ENCODE results near the gene WDR1. TPM values are rescaled to one million over a fixed set of nuclear protein-coding genes. Genes with fewer than 3 reads are reported as not detected.

WDR1 gene
- total RNA-seq, 5 donors from 2014 or later (not counting 1 experiment from before 2014, with no cell fraction given), result 268 to 308 (median 304) TPM

GRCh38 chr4:10096201-10096977, 20.2 kb downstream of the WDR1 start:
- Histone ChIP-seq H3K9me3 (no peaks in the 10 kb centered on the region), H3K4me3 (ENCODE audit: control insufficient read depth in 1 of 2, extremely low read depth in 1 of 2, low read length in 1 of 2) (no peak overlapping the region), H3K36me3 (ENCODE audit: control insufficient read depth in 2 of 2, extremely low read depth in 1 of 2, insufficient read depth in 1 of 2, low read length in 1 of 2) (peaks cover 24 to 89% of the 10 kb centered on the region in 2 donors), H3K4me1 (ENCODE audit: control insufficient read depth in 1 of 2, extremely low read depth in 1 of 2, insufficient read depth in 2 of 2, low read length in 2 of 2) (peaks cover 49 to 100% of the 10 kb centered on the region in 2 experiments), H3K27ac (ENCODE audit: low read length) (peak overlapping the region; percentile 71), H3K27me3 (replicated peaks in 1 of 2; ENCODE audit: control insufficient read depth in 2 of 2, extremely low read depth in 1 of 2, insufficient read depth in 2 of 2, low read length in 1 of 2) (no peaks in the 10 kb centered on the region)
- H3K9me3 Mint-ChIP-seq, result no peaks in the 10 kb centered on the region
- 28% methylated on average over 16 of the region's 17 CpGs for WGBS (ENCODE audit: insufficient coverage)
- peak; percentile 40 to 83 (median 72) for DNase-seq
- H3K27ac Mint-ChIP-seq, result peak overlapping the region; percentile 94 to 95
- peak; percentile 78 to 90 (median 86) for ATAC-seq (replicated peaks in 1 of 4)
- ChIA-PET CTCF (interaction anchor here (1.0 to 1.1 kb wide), 2 partner anchors 21 kb away, joined by 3 to 6 read pairs; no protein-coding TSS in a partner anchor), POLR2A (interaction anchor here (0.6 to 1.9 kb wide), 6 partner anchors 10 to 23 kb away, joined by 3 to 23 read pairs (median 3); partner anchors contain the start of gene WDR1 (in 2 of the 2))
- no peaks in the 10 kb centered on the region for H3K27me3 Mint-ChIP-seq
- peaks cover 48% of the 10 kb centered on the region for H3K36me3 Mint-ChIP-seq
- H3K4me1 Mint-ChIP-seq, result peaks cover 93 to 98% (median 95%) of the 10 kb centered on the region in 3 donors
- H3K4me3 Mint-ChIP-seq, result peak overlapping the region; percentile 17 to 68 (median 28)

- 30% methylated on average over 11 of the region's 13 CpGs for WGBS (ENCODE audit: insufficient coverage)
- ATAC-seq (replicated peaks in 1 of 4) (peak in 3 of 4 experiments; percentile 10 to 23 (median 14)), DNase-seq (peak in 1 of 35 experiments; percentile 40)
- peaks cover 46 to 99% of the 10 kb centered on the region in 2 experiments for H3K4me1 ChIP-seq (ENCODE audit: control insufficient read depth in 1 of 2, extremely low read depth in 1 of 2, insufficient read depth in 2 of 2, low read length in 2 of 2)
- CTCF ChIA-PET, result interaction anchor here (1.0 to 1.1 kb wide), 2 partner anchors 22 kb away, joined by 3 to 6 read pairs; no protein-coding TSS in a partner anchor
- POLR2A ChIA-PET, result interaction anchor here (0.9 to 1.9 kb wide), 4 partner anchors 11 to 24 kb away, joined by 3 to 23 read pairs (median 4); partner anchors contain the start of gene WDR1 (in 1 of the 2)
- no peaks in the 10 kb centered on the region for H3K27me3 ChIP-seq (replicated peaks in 1 of 2; ENCODE audit: control insufficient read depth in 2 of 2, extremely low read depth in 1 of 2, insufficient read depth in 2 of 2, low read length in 1 of 2)
- H3K9me3 ChIP-seq, result no peaks in the 10 kb centered on the region
- Mint-ChIP-seq H3K4me1 (peaks cover 91 to 95% (median 94%) of the 10 kb centered on the region in 3 donors), H3K9me3 (no peaks in the 10 kb centered on the region), H3K27me3 (no peaks in the 10 kb centered on the region), H3K36me3 (peaks cover 48% of the 10 kb centered on the region), H3K4me3 (peak overlapping the region in 2 of 3 donors; percentile 21 to 68), H3K27ac (peak overlapping the region; percentile 94 to 95)
- H3K4me3 ChIP-seq (ENCODE audit: control insufficient read depth in 1 of 2, extremely low read depth in 1 of 2, low read length in 1 of 2), result peak overlapping the region in 1 of 2 donors; percentile 11
- peaks cover 24 to 97% of the 10 kb centered on the region in 2 donors for H3K36me3 ChIP-seq (ENCODE audit: control insufficient read depth in 2 of 2, extremely low read depth in 1 of 2, insufficient read depth in 1 of 2, low read length in 1 of 2)
- peak overlapping the region; percentile 71 for H3K27ac ChIP-seq (ENCODE audit: low read length)
Observed at GRCh38 chr4:10095296-10095991, 21.2 kb downstream of the WDR1 start.

- DNase-seq, result peak in 7 of 35 experiments; percentile 25 to 38 (median 34)
- H3K27ac Mint-ChIP-seq, result peak overlapping the region; percentile 94 to 95
- CTCF ChIA-PET, result interaction anchor here in 1 of 2 donors (1.5 kb wide), 1 partner anchor 63 kb away, joined by 3 read pairs; no protein-coding TSS in a partner anchor
Observed at GRCh38 chr4:10094841-10095240, 21.8 kb downstream of the WDR1 start.

GRCh38 chr4:10093801-10094552, 22.6 kb downstream of the WDR1 start:
- H3K4me1 ChIP-seq (ENCODE audit: control insufficient read depth in 1 of 2, extremely low read depth in 1 of 2, insufficient read depth in 2 of 2, low read length in 2 of 2), result peaks cover 40 to 96% of the 10 kb centered on the region in 2 experiments
- Mint-ChIP-seq H3K4me3 (peak overlapping the region; percentile 26 to 68 (median 43)), H3K9me3 (no peaks in the 10 kb centered on the region), H3K4me1 (peaks cover 78 to 89% (median 84%) of the 10 kb centered on the region in 3 donors), H3K27ac (peak overlapping the region; percentile 94 to 95), H3K36me3 (peaks cover 44% of the 10 kb centered on the region), H3K27me3 (no peaks in the 10 kb centered on the region)
- ChIA-PET POLR2A (interaction anchor here (0.5 to 1.6 kb wide), 4 partner anchors 11 to 310 kb away, joined by 3 to 9 read pairs (median 4); no protein-coding TSS in a partner anchor), CTCF (interaction anchor here (1.1 to 1.5 kb wide), 2 partner anchors 11 to 64 kb away, joined by 3 read pairs; no protein-coding TSS in a partner anchor)
- DNase-seq, result peak in 1 of 35 experiments; percentile 52
- no peak overlapping the region for H3K4me3 ChIP-seq (ENCODE audit: control insufficient read depth in 1 of 2, extremely low read depth in 1 of 2, low read length in 1 of 2)
- H3K27ac ChIP-seq (ENCODE audit: low read length), result peak overlapping the region; percentile 71
- 55% methylated on average over 8 of the region's 12 CpGs for WGBS (ENCODE audit: insufficient coverage)
- H3K9me3 ChIP-seq, result no peaks in the 10 kb centered on the region
- no peaks in the 10 kb centered on the region for H3K27me3 ChIP-seq (replicated peaks in 1 of 2; ENCODE audit: control insufficient read depth in 2 of 2, extremely low read depth in 1 of 2, insufficient read depth in 2 of 2, low read length in 1 of 2)
- ATAC-seq (replicated peaks in 1 of 4), result peak in 2 of 4 experiments; percentile 2 to 12
- H3K36me3 ChIP-seq (ENCODE audit: control insufficient read depth in 2 of 2, extremely low read depth in 1 of 2, insufficient read depth in 1 of 2, low read length in 1 of 2), result peaks cover 22 to 98% of the 10 kb centered on the region in 2 donors

More at GRCh38 chr4:10094841-10095240, 21.8 kb downstream of the WDR1 start:
- Mint-ChIP-seq H3K36me3 (peaks cover 50% of the 10 kb centered on the region), H3K4me3 (peak overlapping the region in 1 of 3 donors; percentile 68), H3K4me1 (peaks cover 85 to 94% (median 92%) of the 10 kb centered on the region in 3 donors), H3K9me3 (no peaks in the 10 kb centered on the region), H3K27me3 (no peaks in the 10 kb centered on the region)
- H3K4me3 ChIP-seq (ENCODE audit: control insufficient read depth in 1 of 2, extremely low read depth in 1 of 2, low read length in 1 of 2), result no peak overlapping the region
- peak overlapping the region; percentile 71 for H3K27ac ChIP-seq (ENCODE audit: low read length)
- no peak for ATAC-seq (replicated peaks in 1 of 4)
- no peaks in the 10 kb centered on the region for H3K9me3 ChIP-seq
- peaks cover 22 to 99% of the 10 kb centered on the region in 2 donors for H3K36me3 ChIP-seq (ENCODE audit: control insufficient read depth in 2 of 2, extremely low read depth in 1 of 2, insufficient read depth in 1 of 2, low read length in 1 of 2)
- peaks cover 40 to 99% of the 10 kb centered on the region in 2 experiments for H3K4me1 ChIP-seq (ENCODE audit: control insufficient read depth in 1 of 2, extremely low read depth in 1 of 2, insufficient read depth in 2 of 2, low read length in 2 of 2)
- 34% methylated on average over 10 of the region's 13 CpGs for WGBS (ENCODE audit: insufficient coverage)
- no peaks in the 10 kb centered on the region for H3K27me3 ChIP-seq (replicated peaks in 1 of 2; ENCODE audit: control insufficient read depth in 2 of 2, extremely low read depth in 1 of 2, insufficient read depth in 2 of 2, low read length in 1 of 2)
- POLR2A ChIA-PET, result interaction anchor here (0.5 to 1.6 kb wide), 4 partner anchors 10 to 24 kb away, joined by 3 to 9 read pairs (median 4); no protein-coding TSS in a partner anchor

- ATAC-seq (replicated peaks in 1 of 4) (no peak), DNase-seq (no peak)
- peak overlapping the region in 1 of 3 donors; percentile 68 for H3K4me3 Mint-ChIP-seq
- peaks cover 39% of the 10 kb centered on the region for H3K36me3 Mint-ChIP-seq
- whole genome bisulfite sequencing (ENCODE audit: insufficient coverage), result 79% methylated on average over 9 of the region's 11 CpGs
- ChIA-PET POLR2A (interaction anchor here in 1 of 2 donors (1.6 kb wide), 1 partner anchor 24 kb away, joined by 9 read pairs; no protein-coding TSS in a partner anchor), CTCF (interaction anchor here (1.1 to 1.5 kb wide), 2 partner anchors 12 to 65 kb away, joined by 3 read pairs; no protein-coding TSS in a partner anchor)
- H3K9me3 ChIP-seq, result no peaks in the 10 kb centered on the region
- H3K27me3 Mint-ChIP-seq, result no peaks in the 10 kb centered on the region
- H3K4me3 ChIP-seq (ENCODE audit: control insufficient read depth in 1 of 2, extremely low read depth in 1 of 2, low read length in 1 of 2), result no peak overlapping the region
- H3K4me1 ChIP-seq (ENCODE audit: control insufficient read depth in 1 of 2, extremely low read depth in 1 of 2, insufficient read depth in 2 of 2, low read length in 2 of 2), result peaks cover 40 to 94% of the 10 kb centered on the region in 2 experiments
- peak overlapping the region; percentile 71 for H3K27ac ChIP-seq (ENCODE audit: low read length)
- H3K4me1 Mint-ChIP-seq, result peaks cover 74 to 82% (median 76%) of the 10 kb centered on the region in 3 donors
- H3K36me3 ChIP-seq (ENCODE audit: control insufficient read depth in 2 of 2, extremely low read depth in 1 of 2, insufficient read depth in 1 of 2, low read length in 1 of 2), result peaks cover 27 to 98% of the 10 kb centered on the region in 2 donors
- no peaks in the 10 kb centered on the region for H3K27me3 ChIP-seq (replicated peaks in 1 of 2; ENCODE audit: control insufficient read depth in 2 of 2, extremely low read depth in 1 of 2, insufficient read depth in 2 of 2, low read length in 1 of 2)
- H3K9me3 Mint-ChIP-seq, result no peaks in the 10 kb centered on the region
- peak overlapping the region; percentile 93 to 94 for H3K27ac Mint-ChIP-seq
Observed at GRCh38 chr4:10093271-10093621, 23.4 kb downstream of the WDR1 start.

Data from T-cell (primary cell).